Activated B cell treated with CpG ODN at 0.5 μM for 24 hours (primary cell): ENCODE measurements around the gene PITPNM2. TPM values are rescaled to one million over a fixed set of nuclear protein-coding genes. Genes with fewer than 3 reads are reported as not detected.
"Not testable (repeated sequence)": the region's sequence is repeated elsewhere in the genome, so short reads cannot be mapped to it uniquely, and the experiment has no call there.

Source experiments
- ATAC-seq: fragments of 200-7000 bp; cut with Tn5 transposase; one replicate; pipeline ENCODE4 v1.10.0; 2021; ENCODE audit warnings: low read depth, mild to moderate bottlenecking, moderate library complexity
- CTCF ChIA-PET: fragments of 350-600 bp; sonication (Branson Sonifier 250); formaldehyde crosslinking; loops from one replicate; lab custom pipeline; 2021; ENCODE audit warnings: antibody characterized with exemption; lab: Charles Lee
- POLR2A ChIA-PET: fragments of 350-600 bp; sonication (Branson Sonifier 250); formaldehyde crosslinking; loops from one replicate; lab custom pipeline; 2021; ENCODE audit warnings: antibody characterized with exemption; lab: Charles Lee
- DNase-seq: peaks from one replicate; pipeline ENCODE4 v3.0.0; 2022
- H3K27ac Mint-ChIP-seq: one replicate; pipeline ENCODE4 v1.8.0; 2020; ENCODE audit warnings: mixed read lengths
- H3K27me3 Mint-ChIP-seq: one replicate; pipeline ENCODE4 v1.8.0; 2021; ENCODE audit warnings: mixed read lengths
- H3K36me3 Mint-ChIP-seq: one replicate; pipeline ENCODE4 v1.8.0; 2021; ENCODE audit warnings: low read depth, mixed read lengths
- H3K4me1 Mint-ChIP-seq: one replicate; pipeline ENCODE4 v1.8.0; 2021; ENCODE audit warnings: mixed read lengths
- H3K4me3 Mint-ChIP-seq: one replicate; pipeline ENCODE4 v1.8.0; 2020; ENCODE audit warnings: mild to moderate bottlenecking, mixed read lengths
- H3K9me3 Mint-ChIP-seq: one replicate; pipeline ENCODE4 v1.8.0; 2020; ENCODE audit warnings: mixed read lengths
- CTCF ChIP-seq: fragments of 200-600 bp; IDR thresholded peaks from one replicate; pipeline ENCODE4 v1.8.0; 2022; ENCODE audit warnings: antibody characterized with exemption, mild to moderate bottlenecking
- intact Hi-C: fragments of 100-400 bp; cut with micrococcal nuclease; formaldehyde crosslinking; loops from one replicate; pipeline ENCODE4 v1.15.1; 2024
- total RNA-seq: library from RNA; stranded (reverse); gene quantifications from 2 replicates; pipeline ENCODE4 v1.2.3, GENCODE V29; 2022

Gene PITPNM2
- total RNA-seq, 1 donor from 2014 or later: 12.9 TPM

DNA sequence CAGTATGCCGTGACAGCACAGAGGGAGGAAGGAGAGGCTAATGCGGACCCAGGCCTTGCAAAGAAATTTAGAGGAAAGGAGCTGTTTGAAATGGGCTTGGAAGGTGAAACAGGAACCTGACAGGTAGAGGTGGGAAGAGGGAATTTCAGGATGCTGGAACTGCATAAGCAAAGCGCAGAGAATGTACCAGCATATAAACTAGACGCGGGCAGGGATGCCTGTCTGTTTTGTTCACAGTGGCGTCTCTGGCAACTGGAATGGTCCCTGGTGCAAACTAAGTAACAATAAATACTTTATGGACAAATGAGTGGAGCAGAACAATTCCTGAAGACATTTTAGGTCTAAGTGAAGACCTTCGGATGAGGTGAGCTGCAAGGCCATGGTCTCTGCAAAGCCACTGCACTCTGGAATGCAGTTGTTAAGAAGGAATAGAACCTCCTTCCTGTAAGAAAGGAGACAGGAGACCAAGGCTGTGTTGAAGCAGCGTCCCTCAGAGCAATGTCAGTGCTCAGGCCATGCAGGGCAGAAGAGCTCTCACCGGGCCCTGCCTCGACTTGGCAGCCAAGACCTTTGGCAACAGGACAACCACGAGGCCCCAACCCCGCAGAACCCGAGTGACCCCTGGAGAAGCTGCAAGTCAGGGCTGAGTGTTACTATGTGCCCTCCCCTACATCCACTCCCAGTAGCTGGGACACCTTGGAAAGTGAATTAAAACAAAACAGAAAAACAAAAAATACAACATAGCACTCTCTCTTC, 42.8 kb downstream of the PITPNM2 start:
- intact Hi-C loops: loop anchor here (1.0 to 2.0 kb wide), 2 partner anchors 12 to 23 kb away; no protein-coding TSS in a partner anchor
- ChIA-PET CTCF (no interaction called here), POLR2A (interaction anchor here (0.6 to 1.4 kb wide), 4 partner anchors 19 to 222 kb away, joined by 3 to 10 read pairs (median 6); no protein-coding TSS in a partner anchor)

GRCh38 chr12:123106640-123107359, 44.1 kb downstream of the PITPNM2 start:
- ChIA-PET CTCF (interaction anchor here (1.0 kb wide), 2 partner anchors 22 to 131 kb away, joined by 3 to 4 read pairs; no protein-coding TSS in a partner anchor), POLR2A (interaction anchor here (0.6 to 1.9 kb wide), 9 partner anchors 8 to 221 kb away, joined by 3 to 15 read pairs (median 8); partner anchors contain the start of genes MPHOSPH9 and MTRFR)
- ATAC-seq (peak; percentile 94), DNase-seq (peak; percentile 32)
- peak overlapping the region; percentile 61 for H3K4me3 Mint-ChIP-seq
- H3K27me3 Mint-ChIP-seq: no peaks in the 10 kb centered on the region
- peak overlapping the region; percentile 89 for H3K27ac Mint-ChIP-seq
- TF ChIP-seq CTCF: no peak
- H3K9me3 Mint-ChIP-seq: no peaks in the 10 kb centered on the region
- peaks cover 4% of the 10 kb centered on the region for H3K36me3 Mint-ChIP-seq
- intact Hi-C loops: loop anchor here (1.0 to 2.0 kb wide), 2 partner anchors 14 to 22 kb away; no protein-coding TSS in a partner anchor
- peaks cover 36% of the 10 kb centered on the region for H3K4me1 Mint-ChIP-seq

More for the DNA sequence above, 42.8 kb downstream of the PITPNM2 start:
- DNase-seq (no peak), ATAC-seq (no peak)
- H3K27ac Mint-ChIP-seq: peak overlapping the region; percentile 89
- no peaks in the 10 kb centered on the region for H3K9me3 Mint-ChIP-seq
- no peak overlapping the region for H3K4me3 Mint-ChIP-seq
- no peak for TF ChIP-seq CTCF
- no peaks in the 10 kb centered on the region for H3K27me3 Mint-ChIP-seq
- peaks cover 4% of the 10 kb centered on the region for H3K36me3 Mint-ChIP-seq
- H3K4me1 Mint-ChIP-seq: peaks cover 47% of the 10 kb centered on the region

- Mint-ChIP-seq H3K27me3 (no peaks in the 10 kb centered on the region), H3K9me3 (no peaks in the 10 kb centered on the region), H3K36me3 (peaks cover 4% of the 10 kb centered on the region), H3K27ac (no peak overlapping the region), H3K4me3 (no peak overlapping the region), H3K4me1 (peaks cover 30% of the 10 kb centered on the region)
- ATAC-seq: no peak
- no peak for DNase-seq
- ChIA-PET POLR2A (interaction anchor here (1.9 kb wide), 1 partner anchor 38 kb away, joined by 8 read pairs; no protein-coding TSS in a partner anchor), CTCF (interaction anchor here (0.6 kb wide), 1 partner anchor 14 kb away, joined by 3 read pairs; no protein-coding TSS in a partner anchor)
- intact Hi-C loops: no loop called here
- no peak for TF ChIP-seq CTCF
Measured at GRCh38 chr12:123105211-123105826, 45.6 kb downstream of the PITPNM2 start.

DNA sequence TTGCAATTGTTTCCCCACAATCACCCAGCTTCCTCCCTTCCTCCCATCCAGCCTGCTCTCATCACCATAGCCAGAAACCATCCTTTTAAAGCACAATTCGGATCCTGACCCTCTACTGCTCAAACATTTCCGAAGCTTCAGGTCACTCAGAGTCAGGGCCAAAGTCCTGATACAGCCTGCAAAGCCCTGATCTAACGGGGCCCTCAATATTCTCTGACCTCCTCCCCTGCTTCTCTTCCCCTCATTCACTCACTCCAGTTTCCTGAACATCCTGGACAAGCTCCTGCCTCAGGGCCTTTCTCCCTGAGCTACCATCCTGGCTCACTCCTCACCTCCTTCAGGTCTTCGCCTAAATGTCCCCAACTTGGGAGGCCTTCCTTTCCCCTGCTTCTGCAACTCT, 46.1 kb downstream of the PITPNM2 start:
- ATAC-seq (no peak), DNase-seq (no peak)
- ChIA-PET CTCF (interaction anchor here (0.6 kb wide), 1 partner anchor 15 kb away, joined by 3 read pairs; no protein-coding TSS in a partner anchor), POLR2A (no interaction called here)
- Mint-ChIP-seq H3K4me3 (no peak overlapping the region), H3K27me3 (no peaks in the 10 kb centered on the region), H3K36me3 (peaks cover 3% of the 10 kb centered on the region), H3K4me1 (peaks cover 33% of the 10 kb centered on the region), H3K9me3 (no peaks in the 10 kb centered on the region), H3K27ac (no peak overlapping the region)
- intact Hi-C loops: no loop called here
- TF ChIP-seq CTCF: no peak

GRCh38 chr12:123104094-123104493, 46.8 kb downstream of the PITPNM2 start:
- POLR2A ChIA-PET, H3K9me3 Mint-ChIP-seq, intact Hi-C loops, H3K27ac Mint-ChIP-seq, H3K36me3 Mint-ChIP-seq, ATAC-seq, DNase-seq, H3K27me3 Mint-ChIP-seq, CTCF ChIA-PET, H3K4me3 Mint-ChIP-seq: not testable (repeated sequence)
- H3K4me1 Mint-ChIP-seq: peaks cover 38% of the 10 kb centered on the region
